SKM-1 treated with dmso at 0.1 percent for 144 hours (cell line): ENCODE measurements around the gene DIP2C.

Experiments
- DNase-seq: peaks from one replicate; lab custom pipeline; 2025; ENCODE audit not compliant: unreplicated experiment; lab: John Stamatoyannopoulos, UW

DIP2C gene, protein sequence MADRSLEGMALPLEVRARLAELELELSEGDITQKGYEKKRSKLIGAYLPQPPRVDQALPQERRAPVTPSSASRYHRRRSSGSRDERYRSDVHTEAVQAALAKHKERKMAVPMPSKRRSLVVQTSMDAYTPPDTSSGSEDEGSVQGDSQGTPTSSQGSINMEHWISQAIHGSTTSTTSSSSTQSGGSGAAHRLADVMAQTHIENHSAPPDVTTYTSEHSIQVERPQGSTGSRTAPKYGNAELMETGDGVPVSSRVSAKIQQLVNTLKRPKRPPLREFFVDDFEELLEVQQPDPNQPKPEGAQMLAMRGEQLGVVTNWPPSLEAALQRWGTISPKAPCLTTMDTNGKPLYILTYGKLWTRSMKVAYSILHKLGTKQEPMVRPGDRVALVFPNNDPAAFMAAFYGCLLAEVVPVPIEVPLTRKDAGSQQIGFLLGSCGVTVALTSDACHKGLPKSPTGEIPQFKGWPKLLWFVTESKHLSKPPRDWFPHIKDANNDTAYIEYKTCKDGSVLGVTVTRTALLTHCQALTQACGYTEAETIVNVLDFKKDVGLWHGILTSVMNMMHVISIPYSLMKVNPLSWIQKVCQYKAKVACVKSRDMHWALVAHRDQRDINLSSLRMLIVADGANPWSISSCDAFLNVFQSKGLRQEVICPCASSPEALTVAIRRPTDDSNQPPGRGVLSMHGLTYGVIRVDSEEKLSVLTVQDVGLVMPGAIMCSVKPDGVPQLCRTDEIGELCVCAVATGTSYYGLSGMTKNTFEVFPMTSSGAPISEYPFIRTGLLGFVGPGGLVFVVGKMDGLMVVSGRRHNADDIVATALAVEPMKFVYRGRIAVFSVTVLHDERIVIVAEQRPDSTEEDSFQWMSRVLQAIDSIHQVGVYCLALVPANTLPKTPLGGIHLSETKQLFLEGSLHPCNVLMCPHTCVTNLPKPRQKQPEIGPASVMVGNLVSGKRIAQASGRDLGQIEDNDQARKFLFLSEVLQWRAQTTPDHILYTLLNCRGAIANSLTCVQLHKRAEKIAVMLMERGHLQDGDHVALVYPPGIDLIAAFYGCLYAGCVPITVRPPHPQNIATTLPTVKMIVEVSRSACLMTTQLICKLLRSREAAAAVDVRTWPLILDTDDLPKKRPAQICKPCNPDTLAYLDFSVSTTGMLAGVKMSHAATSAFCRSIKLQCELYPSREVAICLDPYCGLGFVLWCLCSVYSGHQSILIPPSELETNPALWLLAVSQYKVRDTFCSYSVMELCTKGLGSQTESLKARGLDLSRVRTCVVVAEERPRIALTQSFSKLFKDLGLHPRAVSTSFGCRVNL (N-terminal part only)

DNA sequence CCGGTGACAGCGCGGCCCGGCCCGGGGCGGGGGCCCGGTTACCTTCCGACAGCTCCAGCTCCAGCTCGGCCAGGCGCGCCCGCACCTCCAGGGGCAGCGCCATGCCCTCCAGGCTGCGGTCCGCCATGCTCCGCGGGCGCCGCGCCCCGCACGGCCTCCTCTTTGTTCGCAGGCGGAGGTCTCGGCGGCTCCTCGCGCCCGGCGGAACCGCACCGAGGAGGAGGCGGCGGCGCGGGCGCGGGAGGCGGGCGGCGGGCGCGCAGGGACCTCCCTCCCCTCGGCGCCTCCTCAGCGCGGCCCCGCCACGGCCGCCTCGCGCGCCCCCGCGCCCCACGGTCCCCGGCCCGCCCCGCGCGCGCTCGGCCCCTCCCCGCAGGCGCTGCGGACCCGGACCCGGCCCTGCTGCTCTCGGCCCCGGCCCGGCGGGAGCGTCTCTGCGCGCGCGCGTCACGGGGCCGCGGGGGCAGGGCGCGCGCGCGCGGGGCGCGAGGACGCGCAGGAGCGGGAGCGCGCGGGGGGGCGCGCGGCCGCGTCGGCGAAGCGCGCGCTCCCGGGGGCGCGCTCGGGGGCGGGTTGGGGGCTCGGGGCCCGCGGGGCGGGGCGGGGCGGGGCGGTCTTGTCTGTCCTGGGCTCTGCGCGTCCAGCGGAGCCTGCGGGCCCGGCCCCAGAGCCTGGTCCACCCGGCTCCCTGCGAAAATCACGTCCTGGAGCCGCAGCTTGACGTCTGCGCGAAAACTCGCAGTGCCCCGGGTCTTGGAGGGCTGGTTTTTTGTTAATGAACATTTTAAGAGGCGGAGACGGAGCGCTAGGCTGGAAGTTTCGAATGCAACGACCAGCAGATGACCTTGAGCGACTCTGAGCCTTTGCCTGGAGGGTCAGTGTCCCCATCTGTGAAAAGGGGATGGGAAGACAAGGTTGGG lies at the start of gene DIP2C:
DIP2C (minus strand) TSS at position 217 of the 920 bp plus-strand sequence; CDS start at position 127, 90 bp downstream.
- DNase-seq: no peak

DNA sequence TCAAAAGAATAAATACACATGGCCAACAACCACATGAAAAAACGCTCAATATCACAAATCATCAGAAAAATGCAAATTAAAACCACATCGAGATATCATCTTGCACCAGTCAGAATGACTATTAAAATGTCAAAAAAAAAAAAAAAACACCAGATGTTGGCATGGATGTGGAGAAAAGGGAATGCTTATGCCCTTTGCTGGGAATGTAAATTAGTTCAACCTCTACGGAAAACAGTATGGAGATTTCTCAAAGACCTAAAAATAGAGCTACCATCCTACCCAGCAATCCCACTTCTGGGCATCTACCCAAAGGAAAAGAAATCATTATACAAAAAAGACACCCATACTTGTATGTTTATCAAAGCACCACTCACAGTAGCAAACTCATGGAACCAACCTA lies 45.0 kb upstream of the DIP2C start:
- DNase-seq: no peak

DNA sequence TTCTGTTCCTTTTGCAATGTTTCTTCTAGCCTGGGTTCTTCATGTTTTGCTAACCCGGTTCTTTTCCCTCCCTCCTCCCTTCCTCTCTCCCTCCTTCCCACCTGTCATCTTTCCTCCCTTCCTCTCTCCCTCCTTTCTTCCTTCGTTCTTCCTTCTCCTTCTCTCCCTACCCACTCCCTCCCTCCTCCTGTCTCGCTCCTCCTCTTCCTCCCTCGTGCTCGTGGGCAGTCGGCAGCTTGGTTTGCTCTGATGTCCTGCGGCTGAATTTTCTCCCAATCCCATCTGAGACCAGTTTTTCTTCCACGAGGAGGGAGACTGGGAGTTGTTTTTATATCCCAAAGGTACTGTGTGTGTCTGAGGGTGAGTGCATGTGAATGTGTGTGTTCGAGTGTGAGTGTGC lies 43.6 kb upstream of the DIP2C start:
- DNase-seq: no peak

DNA sequence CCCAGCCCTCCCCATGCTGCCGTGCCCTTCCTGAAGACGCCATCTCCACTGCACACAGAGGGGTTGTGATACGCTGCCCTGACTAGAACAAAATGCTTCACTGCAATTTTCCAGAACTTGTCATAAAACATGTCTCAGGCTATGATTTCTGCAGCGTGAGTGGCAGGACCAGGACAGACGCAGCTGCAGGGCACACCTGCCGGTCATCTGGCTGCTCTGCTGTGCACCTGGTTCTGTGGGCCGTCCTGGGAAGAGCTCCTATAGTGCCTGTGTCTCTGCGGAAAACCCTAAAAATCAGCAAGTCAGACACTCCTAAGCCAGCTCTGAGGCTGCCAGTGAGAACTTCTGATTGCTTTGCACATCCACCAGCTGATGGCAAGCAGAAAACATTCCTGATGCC lies 39.7 kb upstream of the DIP2C start:
- no peak for DNase-seq

DNA sequence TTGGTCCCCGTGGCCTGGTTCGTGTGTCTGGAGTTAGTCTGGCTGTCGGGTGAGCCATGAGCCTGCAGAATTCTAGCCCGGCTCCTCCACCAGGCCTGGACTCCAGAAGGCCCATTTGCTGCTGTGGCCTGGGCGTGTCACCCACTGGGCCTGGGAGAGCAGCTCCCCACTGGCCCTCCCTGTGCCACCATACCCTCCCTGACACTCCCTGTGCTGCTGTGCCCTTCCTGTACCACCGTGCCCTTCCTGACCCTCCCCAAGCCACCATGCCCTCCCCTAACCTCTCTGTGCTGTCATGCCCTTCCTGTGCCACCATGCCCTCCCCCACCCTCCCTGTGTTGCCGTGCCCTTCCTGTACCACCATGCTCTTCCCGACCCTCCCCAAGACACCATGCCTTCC lies 39.1 kb upstream of the DIP2C start:
- no peak for DNase-seq

DNA sequence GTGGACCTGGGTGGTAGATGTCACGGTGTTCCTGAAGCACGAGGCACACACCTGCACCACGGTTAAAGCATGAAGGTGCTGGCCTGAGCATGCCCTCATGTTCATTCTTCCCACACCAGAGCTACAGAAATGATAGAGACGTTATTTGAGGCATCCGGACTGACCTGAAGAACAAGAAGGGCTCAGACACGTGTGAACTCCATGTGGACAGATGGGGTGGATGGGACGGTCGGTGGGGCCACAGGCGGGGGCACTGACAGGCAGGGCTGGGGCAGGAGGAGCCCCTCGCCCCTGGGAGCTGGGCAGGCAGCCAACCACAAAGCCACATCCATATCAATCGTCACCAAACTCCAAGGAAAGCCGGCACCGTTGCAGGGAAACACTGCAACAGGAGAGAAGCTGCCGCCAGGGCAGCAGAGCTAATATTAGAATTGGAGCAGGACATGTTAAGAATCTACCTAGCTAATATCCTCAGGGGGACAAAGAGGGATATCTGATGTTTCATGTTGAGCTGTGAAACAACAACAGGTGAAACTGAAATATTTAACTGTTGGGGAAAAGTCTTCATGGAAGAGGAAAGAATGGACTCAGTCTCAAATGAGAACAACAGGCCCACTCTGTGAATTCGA lies 37.8 kb upstream of the DIP2C start:
- no peak for DNase-seq

DNA sequence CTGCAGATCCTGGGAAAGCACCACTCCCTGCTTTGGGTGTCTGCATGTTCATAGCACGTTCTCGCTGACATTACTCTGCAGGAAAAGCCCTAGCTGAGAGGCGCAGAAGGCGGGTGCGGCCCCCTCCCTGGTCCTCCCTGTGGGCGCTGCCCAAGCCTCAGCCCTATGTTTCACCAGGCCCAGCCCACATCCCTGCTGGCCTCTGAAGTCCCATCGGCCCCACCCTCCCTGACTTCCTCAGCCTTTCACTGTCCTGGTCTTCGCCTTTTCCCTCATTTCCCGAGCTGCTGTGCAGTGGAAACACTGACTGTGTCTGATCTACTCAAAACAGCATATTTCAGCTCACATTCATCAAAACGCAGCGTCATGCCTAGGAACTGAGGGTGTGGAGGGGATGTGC lies 36.3 kb upstream of the DIP2C start:
- DNase-seq: no peak

DNA sequence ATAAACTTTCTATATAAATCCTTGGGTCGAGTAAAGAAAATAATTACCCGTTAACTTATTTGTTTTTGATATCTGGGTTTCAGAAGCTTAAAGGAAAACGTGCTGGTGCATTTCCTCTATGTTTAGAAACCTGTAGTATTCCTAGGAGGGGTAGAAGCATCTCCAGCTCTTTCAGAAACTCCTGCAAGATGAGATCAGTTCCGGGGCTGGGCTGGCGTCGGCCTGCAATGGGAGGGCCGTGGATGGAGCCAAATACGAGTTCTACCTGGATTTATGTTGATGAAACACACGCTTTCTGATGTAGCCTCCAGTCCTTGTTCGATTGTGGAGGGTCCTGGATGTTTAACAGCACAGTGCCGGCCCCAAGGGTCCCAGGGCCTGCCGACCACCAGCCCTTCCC lies 35.8 kb upstream of the DIP2C start:
- no peak for DNase-seq

DNA sequence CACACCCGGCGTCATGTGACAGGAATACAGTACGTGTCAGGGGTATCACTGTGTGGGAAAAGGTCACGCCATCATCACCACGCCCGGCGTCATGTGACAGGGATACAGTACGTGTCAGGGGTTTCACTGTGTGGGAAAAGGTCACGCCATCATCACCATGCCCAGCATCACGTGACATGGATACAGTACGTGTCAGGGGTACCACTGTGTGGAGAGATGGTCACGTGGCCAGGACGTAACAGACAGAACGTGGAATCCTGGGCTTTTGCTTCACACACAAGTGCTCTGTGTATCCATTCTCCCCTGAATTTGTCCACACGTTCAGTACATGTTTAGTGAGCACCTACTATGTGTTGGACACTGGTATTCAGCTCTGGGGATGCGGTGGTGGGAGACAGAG lies 34.5 kb upstream of the DIP2C start:
- DNase-seq: no peak

DNA sequence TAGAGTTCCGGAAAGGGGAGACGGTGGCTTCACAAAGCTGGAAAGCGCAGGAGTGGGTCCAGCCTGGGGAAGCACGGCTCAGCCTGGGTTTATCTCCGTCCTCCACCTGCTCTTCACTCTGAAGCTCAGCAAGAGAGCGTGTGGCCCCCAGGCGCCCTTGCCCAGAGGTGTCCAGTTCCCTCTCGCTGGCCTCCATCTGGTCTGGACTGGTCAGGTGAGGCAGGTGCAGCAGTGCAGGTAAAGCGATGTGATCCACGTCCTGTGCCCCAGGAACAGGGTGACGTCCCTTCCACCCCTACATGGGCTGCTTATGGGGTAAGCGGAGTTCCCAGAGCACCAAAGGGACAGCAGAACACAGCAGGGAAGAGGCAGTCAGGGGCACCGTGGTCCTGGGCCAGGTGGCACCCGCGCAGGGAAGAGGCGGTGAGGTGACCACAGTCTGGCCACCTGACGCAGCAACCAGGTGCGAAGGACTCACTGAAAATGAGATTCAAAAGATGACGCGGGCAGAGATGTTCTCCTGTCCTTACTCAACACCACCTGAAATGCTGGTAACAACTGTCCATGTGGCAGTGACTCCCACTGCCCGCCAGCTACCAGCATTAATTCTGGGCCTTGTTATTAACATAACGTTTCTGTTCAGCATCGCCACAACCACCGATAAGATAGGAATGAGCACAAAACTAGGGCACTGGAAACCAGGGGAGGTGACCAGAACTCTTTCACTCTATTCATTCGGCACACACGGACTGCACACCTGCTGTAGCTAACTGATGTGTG lies 33.0 kb upstream of the DIP2C start:
- DNase-seq: no peak

DNA sequence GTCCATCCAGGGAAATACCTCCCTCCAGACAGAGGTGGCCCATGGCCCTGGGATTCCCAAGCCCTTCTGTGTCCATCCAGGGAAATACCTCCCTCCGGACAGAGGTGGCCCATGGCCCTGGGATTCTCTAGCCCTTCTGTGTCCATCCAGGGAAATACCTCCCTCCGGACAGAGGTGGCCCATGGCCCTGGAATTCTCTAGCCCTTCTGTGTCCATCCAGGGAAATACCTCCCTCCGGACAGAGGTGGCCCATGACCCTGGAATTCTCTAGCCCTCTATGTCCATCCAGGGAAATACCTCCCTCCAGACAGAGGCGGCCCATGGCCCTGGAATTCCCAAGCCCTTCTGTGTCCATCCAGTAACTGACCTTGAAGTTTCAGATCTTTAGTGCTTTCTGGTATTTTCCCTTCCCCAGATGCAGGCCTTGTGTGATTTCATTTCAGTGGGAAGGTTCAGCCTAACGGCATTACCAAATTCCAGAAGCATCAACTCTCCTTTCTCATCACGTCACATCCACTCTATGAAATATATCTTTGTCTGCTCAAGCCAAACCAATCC lies 28.8 kb upstream of the DIP2C start:
- DNase-seq: no peak

DNA sequence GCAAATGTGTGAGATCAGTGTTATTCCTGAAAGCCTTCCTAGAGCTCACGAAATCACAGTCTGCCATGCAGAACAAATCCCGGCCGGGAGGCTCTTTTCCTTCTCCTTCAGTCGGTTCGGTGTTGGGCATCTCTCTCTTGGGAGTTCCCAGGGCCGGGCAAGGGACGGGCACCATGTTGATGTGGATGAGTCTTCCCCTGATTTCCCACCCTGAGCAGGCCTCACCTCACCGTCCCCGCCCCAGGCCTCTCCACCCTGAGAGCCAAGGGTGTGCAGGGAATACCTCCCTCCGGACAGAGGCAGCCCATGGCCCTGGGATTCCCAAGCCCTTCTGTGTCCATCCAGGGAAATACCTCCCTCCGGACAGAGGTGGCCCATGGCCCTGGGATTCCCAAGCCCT lies 28.0 kb upstream of the DIP2C start:
- DNase-seq: no peak

DNA sequence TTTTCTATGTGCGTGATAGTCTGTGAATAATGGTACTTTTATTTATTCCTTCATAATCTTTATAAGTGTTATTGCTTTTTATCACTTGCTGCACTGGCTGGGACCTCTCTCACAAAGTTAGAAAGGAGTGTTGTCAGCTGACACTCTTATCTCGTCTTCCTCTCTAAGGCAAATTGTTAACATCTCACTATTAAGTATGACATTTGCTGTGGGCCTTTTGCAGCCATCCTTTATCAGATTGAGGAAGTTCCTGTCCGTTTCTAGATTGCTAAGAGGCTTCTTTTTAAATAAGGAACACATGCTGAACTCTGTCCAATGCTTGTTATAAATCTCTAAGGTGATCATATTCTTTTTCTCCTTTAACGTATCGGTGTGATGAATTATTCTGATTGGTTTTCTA lies 27.4 kb upstream of the DIP2C start:
- DNase-seq: no peak

DNA sequence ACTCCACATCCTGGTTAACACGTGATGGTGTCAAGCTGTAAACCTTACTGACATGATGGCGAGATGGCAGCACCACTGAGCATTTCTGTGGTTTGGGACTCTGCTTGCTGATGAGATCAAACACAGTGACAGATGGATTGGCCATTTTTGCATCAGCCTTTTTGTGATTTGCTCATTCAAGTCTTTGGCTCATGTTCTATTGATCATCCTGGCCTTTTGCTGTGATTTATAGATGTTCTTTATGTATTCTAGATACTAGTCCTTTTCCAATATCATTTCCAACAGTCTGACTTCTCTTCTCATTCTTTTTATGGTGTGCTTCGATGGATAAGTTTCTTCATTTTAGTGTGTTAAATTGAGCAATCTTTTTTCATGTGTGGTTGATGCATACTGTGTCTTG lies 24.7 kb upstream of the DIP2C start:
- DNase-seq: no peak

DNA sequence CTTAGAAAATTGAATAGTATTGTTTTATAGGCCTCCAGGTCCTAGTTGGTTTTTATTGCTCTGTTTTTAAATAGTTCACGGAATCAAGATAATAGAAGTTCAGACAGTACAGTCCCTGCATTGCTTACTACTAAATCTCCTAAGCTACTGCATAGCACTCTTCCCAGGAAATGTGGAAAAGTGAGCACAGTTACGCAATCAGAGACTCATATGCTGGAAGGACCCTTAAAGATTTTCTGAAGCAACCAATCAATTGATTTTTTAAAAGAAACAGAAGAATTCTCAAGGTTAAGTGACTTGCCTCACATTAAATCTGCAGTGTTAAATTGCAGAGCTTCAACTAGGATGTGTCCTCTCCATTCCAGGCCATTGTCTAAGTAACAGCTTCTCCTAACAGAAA lies 23.1 kb upstream of the DIP2C start:
- DNase-seq: no peak

DNA sequence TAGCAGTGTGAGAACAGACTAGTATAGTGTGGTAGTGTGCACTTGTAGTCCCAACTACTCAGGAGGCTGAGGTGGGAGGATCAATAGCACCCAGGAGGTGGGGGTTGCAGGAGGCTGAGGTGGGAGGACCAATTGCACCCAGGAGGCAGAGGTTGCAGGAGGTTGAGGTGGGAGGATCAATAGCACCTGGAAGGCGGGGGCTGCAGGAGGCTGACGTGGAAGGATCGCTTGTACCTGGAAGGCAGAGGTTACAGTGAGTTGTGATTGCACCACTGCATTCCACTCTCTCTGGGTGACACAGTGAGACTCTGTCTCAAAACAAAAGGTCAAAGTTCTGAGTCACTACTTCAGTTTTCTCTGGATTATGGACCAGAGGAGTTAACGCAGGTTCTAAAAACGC lies 22.6 kb upstream of the DIP2C start:
- DNase-seq: no peak

DNA sequence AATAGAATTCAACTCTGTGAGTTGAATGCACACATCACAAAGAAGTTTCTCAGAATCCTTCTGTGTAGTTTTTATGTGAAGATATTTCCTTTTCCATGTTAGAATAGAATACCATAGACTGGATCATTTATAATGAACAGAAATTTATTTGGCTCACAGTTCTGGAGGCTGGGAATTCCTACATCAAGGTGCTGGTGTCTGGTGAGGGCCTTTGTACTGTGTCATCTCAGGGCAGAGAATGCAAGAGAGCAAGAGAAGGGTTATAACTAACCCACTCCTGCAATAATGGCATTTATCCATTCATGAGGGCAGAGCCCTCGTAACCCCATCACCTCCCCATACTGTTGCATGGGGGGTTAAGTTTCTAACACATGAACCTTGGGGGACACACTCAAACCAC lies 18.4 kb upstream of the DIP2C start:
- DNase-seq: no peak

DNA sequence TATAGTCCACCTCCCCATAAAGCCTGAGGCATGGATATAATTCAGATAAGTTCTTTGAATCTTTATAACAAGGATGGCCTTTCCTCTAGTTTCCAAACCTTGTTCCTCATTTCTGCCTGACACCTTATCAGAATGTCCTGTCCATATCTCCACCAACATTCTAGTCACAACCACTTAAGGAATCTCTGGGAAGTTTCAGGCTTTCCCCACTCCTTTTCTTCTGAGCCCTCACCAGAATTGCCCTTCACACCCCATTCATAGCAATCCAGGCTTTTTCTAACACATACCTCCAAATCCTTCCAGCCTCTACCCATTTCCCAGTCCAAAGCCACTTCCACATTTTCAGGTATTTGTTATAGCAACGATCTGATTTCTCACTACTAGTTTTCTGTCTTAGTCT lies 18.0 kb upstream of the DIP2C start:
- no peak for DNase-seq

DNA sequence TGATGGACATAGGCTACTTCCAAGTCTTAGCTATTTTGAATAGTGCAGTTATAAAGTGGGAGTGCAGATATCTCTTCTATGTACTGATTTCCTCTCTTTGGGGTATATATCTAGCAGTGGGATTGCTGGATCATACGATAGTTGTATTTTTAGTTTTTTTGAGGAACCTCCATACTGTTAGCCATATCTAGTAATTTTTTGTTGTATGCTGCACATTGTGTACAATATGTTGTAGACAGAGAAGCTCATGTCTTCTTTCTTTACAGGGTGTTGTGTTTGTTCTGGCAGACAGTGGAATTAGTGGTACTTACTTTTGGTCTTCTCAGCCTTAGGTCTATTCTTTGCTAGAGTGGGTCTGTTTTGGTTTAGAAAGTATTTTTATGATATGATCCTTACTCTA lies 13.7 kb upstream of the DIP2C start:
- DNase-seq: no peak
